GM18498 (cell line): Measurements from ENCODE around the gene PARP11.
A peak's percentile ranks its signal among the peaks of the same experiment; 100 is the strongest.
"Not testable (repeated sequence)": the region's sequence is repeated elsewhere in the genome, so short reads cannot be mapped to it uniquely, and the experiment has no call there.

ENCODE experiments used
- ATAC-seq: cut with Tn5 transposase; IDR thresholded peaks from one replicate; pipeline ENCODE4 v1.9.1; 2021; ENCODE audit warnings: mild to moderate bottlenecking, moderate library complexity; ENCODE audit not compliant: unreplicated experiment

PARP11 gene

GRCh38 chr12:3882896-3883564 is 9.8 kb upstream of the PARP11 start:
- ATAC-seq, result no peak

- ATAC-seq, result no peak
Measured at GRCh38 chr12:3882406-3882805, 9.2 kb upstream of the PARP11 start.

GRCh38 chr12:3881281-3881950 is 8.2 kb upstream of the PARP11 start:
- no peak for ATAC-seq

- no peak for ATAC-seq
Measured at GRCh38 chr12:3879846-3880245, 6.6 kb upstream of the PARP11 start.

DNA sequence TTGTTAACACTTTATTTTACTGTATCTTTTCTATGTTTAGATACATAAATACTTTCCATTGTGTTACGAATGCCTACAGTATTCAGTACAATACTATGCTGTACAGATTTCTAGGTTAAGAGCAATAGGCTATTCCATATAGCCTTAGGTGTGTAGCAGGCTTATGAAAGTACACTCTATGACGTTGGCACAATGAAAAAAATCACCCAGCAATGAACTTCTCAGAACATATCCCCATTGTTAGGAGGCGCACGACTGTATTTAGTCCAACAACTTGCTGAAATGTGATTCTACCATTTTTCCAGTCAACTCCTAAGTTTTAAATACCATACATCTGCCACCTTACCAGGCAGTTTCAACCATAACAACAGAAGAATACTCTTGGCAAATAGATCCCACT is 1.8 kb downstream of the PARP11 start:
- no peak for ATAC-seq

- ATAC-seq, result no peak
Measured at GRCh38 chr12:3869865-3870264, 3.3 kb downstream of the PARP11 start.

GRCh38 chr12:3869433-3869832 is 3.8 kb downstream of the PARP11 start:
- no peak for ATAC-seq

- ATAC-seq, result no peak
Measured at GRCh38 chr12:3863756-3864155, 9.4 kb downstream of the PARP11 start.

- no peak for ATAC-seq
Measured at GRCh38 chr12:3842517-3842916, 30.7 kb downstream of the PARP11 start.

DNA sequence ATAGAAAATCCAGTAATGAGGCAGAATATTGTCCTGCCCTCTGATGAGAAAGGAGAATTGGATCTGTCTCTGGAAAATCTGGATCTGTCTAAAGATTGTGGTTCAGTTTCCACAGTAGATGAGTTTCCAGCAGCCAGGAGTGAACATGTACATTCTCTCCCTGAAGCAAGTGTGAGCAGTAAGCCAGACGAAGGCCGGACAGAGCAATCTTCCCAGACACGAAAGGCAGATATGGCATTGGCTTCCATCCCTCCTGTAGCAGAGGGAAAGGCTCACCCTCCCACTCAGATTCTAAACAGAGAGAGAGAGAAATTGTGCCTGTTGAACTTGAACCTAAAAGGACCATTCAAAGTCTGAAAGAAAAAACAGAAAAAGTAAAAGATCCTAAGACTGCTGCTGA is 31.4 kb downstream of the PARP11 start:
- ATAC-seq, result no peak

DNA sequence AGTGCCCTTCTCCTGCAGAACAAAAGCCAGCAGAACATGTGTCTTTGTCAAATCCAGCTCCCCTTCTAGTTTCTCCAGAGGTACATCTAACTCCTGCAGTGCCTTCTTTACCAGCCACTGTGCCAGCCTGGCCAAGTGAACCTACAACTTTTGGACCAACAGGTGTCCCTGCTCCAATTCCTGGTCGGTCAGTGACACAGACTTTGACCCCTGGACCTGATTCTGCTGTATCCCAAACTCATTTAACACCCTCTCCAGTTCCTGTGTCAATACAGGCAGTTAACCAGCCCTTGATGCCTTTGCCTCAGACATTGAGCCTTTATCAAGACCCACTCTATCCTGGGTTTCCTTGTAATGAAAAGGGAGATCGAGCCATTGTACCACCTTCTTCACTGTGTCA is 32.4 kb downstream of the PARP11 start:
- not testable (repeated sequence) for ATAC-seq

GRCh38 chr12:3839745-3840144 is 33.5 kb downstream of the PARP11 start:
- ATAC-seq, result not testable (repeated sequence)

- peak; percentile 43 for ATAC-seq
Measured at GRCh38 chr12:3838701-3839548, 34.3 kb downstream of the PARP11 start.

- ATAC-seq, result no peak
Measured at GRCh38 chr12:3838076-3838475, 35.1 kb downstream of the PARP11 start.

- no peak for ATAC-seq
Measured at GRCh38 chr12:3837049-3837448, 36.1 kb downstream of the PARP11 start.

DNA sequence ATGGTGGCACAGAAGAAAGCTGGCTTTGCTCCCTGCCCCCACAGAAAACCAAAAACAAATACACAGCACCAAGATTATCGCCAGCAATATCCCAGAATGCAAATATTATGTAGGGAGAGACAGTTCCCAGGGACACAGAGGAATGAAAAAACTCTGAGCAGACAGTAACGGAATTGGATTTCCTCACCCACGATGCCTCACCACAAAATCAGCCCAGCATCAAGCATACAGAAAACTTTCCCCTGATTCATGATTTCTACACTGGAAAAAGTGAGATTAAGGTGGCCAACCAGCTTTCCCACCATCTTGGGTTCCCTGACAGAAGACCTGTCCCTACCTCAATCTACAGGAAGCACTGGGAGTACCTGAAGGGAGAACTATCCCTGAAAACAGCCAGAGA is 36.6 kb downstream of the PARP11 start:
- no peak for ATAC-seq

- no peak for ATAC-seq
Measured at GRCh38 chr12:3835914-3836313, 37.3 kb downstream of the PARP11 start.

DNA sequence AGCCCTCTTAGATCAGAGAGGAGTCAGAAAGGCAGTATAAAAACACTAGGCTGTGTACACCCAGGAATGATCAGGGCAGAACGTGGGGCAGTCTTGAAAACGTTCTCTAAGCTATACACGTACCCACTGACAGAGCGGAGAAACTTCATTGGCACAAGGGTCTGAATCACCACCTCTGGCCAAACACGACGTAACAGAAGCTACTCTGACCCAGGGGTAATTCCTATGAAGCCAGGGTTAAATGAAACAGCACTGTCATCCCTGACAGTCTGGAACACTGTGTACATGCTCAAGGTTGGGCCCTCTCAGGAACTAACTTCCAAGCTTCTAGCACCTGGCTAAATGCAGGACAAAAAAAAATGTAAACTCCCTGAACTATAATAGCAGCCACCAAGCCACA is 38.4 kb downstream of the PARP11 start:
- ATAC-seq, result no peak

DNA sequence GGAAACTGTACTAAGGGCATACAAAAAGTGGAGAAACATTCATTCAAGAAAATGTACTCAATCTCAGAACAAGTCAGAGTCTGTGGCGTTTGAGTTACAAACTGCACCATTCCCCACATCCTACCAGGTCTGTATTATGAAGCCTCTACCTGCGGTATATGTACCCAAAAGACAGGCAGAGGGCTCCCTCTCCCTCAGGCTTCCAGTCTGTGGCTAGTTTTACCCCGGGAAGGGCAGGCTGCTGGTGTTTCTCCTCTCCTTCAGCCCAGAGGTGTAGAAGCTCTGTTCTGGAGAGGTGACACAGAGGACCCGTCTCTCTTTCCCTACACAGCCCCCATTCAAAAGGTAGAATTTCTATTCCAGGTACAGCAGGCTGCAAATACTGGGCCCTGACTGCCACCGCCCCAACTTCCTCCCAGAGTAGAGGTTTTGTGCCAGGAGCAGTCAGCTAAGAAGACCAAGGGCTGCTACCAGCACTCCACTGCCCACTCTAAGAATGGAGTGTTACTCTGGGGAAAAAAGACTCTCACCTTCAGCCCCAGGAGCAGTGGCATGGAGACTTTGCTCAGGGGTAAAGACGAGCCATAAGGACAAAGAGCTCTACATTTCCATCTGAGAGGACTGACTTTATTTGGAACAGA is 39.4 kb downstream of the PARP11 start:
- ATAC-seq, result no peak

GRCh38 chr12:3832738-3833137 is 40.5 kb downstream of the PARP11 start:
- no peak for ATAC-seq

GRCh38 chr12:3828888-3829287 is 44.3 kb downstream of the PARP11 start:
- ATAC-seq, result no peak
